Measurements from ENCODE around the gene GATAD1. TPM values are rescaled to one million over a fixed set of nuclear protein-coding genes. Genes with fewer than 3 reads are reported as not detected.
"Not testable (repeated sequence)": the region's sequence is repeated elsewhere in the genome, so short reads cannot be mapped to it uniquely, and the experiment has no call there.

Gene GATAD1
- total RNA-seq, 1 experiment from 2014 or later = 26.0 TPM

DNA sequence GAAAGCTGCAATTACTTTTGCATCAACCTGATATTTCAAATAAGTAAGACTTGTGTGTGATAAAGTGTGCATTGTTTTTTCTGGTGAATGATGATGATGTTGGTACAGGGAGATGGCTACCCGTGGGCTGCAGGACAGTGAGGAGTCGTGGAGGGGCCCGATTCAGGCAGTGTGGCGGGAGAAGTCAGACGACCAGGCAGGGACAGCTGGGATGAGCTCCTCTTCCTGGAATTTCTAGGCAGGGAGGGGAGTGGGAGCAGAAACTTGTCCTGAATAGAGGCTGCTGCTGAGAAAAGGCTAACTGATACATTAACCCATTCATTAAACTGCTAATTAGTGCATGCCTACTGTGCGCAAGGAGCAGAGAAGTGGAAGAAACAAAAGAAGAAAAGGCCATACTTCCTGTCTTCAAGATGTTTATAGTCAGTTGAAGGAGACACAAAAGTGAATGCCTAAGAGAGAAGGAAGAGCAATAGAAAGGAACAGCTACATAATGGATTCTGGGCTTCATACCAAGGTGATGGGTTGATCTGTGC lies 9.3 kb upstream of the GATAD1 start:
- intact Hi-C loops (cut with micrococcal nuclease; ENCODE audit: unreplicated experiment) = no loop called here
- H3K27ac Mint-ChIP-seq (ENCODE audit: unreplicated experiment) = no peak overlapping the region
- DNase-seq = no peak

DNA sequence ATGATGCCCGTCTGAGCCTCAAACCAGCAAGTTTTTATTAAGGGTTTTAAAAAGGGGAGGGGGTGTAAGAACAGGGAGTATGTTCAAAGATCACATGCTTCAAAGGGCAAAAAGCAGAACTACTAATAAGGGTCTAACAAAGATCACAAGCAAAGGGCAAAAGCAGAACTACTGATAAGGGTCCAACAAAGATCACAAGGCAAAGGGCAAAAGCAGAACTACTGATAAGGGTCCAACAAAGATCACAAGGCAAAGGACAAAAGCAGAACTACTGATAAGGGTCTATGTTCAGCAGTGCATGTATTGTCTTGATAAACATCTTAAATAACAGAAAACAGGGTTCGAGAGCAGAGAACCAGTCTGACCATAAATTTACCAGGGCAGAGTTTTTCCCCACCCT lies 4.6 kb upstream of the GATAD1 start:
- BruUV-seq (replicated peaks); H3K27ac Mint-ChIP-seq (ENCODE audit: unreplicated experiment); DNase-seq; H3K4me1 Mint-ChIP-seq (ENCODE audit: low read depth, unreplicated experiment); H3K4me3 Mint-ChIP-seq (ENCODE audit: low read depth, unreplicated experiment); H3K9me3 Mint-ChIP-seq (ENCODE audit: low read depth, unreplicated experiment); CTCF ChIA-PET; H3K36me3 Mint-ChIP-seq (ENCODE audit: insufficient read depth, unreplicated experiment): not testable (repeated sequence)
- H3K27me3 Mint-ChIP-seq (ENCODE audit: unreplicated experiment) = peaks cover 16% of the 10 kb centered on the region
- intact Hi-C loops (cut with micrococcal nuclease; ENCODE audit: unreplicated experiment) = loop anchor here (10.0 kb wide), 1 partner anchor 1388 kb away; no protein-coding TSS in a partner anchor

More for the DNA sequence above, 9.3 kb upstream of the GATAD1 start:
- no TSS peak for BruUV-seq (replicated peaks)
- TF ChIP-seq, protein P1, sequence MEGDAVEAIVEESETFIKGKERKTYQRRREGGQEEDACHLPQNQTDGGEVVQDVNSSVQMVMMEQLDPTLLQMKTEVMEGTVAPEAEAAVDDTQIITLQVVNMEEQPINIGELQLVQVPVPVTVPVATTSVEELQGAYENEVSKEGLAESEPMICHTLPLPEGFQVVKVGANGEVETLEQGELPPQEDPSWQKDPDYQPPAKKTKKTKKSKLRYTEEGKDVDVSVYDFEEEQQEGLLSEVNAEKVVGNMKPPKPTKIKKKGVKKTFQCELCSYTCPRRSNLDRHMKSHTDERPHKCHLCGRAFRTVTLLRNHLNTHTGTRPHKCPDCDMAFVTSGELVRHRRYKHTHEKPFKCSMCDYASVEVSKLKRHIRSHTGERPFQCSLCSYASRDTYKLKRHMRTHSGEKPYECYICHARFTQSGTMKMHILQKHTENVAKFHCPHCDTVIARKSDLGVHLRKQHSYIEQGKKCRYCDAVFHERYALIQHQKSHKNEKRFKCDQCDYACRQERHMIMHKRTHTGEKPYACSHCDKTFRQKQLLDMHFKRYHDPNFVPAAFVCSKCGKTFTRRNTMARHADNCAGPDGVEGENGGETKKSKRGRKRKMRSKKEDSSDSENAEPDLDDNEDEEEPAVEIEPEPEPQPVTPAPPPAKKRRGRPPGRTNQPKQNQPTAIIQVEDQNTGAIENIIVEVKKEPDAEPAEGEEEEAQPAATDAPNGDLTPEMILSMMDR (IDR thresholded peaks at IDR 0.05; ENCODE audit: unreplicated experiment) = no peak
- Mint-ChIP-seq H3K4me1 (ENCODE audit: low read depth, unreplicated experiment) (no peaks in the 10 kb centered on the region), H3K9me3 (ENCODE audit: low read depth, unreplicated experiment) (no peaks in the 10 kb centered on the region), H3K4me3 (ENCODE audit: low read depth, unreplicated experiment) (no peak overlapping the region), H3K36me3 (ENCODE audit: insufficient read depth, unreplicated experiment) (no peaks in the 10 kb centered on the region), H3K27me3 (ENCODE audit: unreplicated experiment) (peaks cover 16% of the 10 kb centered on the region)
- CTCF ChIA-PET = no interaction called here

DNA sequence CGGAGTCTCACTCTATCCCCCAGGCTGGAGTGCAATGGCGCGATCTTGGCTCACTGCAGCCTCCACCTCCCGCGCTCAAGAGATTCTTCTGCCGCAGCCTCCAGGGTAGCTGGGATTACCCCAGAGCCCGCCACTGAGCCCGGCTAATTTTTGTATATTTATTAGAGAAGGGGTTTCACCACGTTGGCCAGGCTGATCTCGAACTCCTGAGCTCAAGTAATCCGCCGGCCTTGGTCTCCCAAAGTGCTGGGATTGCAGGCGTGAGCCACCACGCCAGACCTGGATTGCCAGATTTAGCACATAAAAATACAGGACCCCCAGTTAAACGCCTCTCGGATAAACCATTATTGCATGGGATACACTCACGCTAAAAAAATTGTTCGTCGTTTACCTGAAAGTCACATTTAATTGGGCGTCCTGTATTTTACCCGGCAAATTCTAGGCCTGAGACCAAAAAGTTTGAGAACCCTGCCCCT lies 375 bp upstream of the GATAD1 start:
- no TSS peak for BruUV-seq (replicated peaks)
- peak overlapping the region; percentile 77 for H3K4me3 Mint-ChIP-seq (ENCODE audit: low read depth, unreplicated experiment)
- peaks cover 8% of the 10 kb centered on the region for H3K4me1 Mint-ChIP-seq (ENCODE audit: low read depth, unreplicated experiment)
- CTCF ChIA-PET = interaction anchor here (0.6 to 3.0 kb wide), 7 partner anchors 15 to 617 kb away, joined by 3 to 33 read pairs (median 4); partner anchors contain the start of genes ANKIB1, KRIT1 and MTERF1
- intact Hi-C loops (cut with micrococcal nuclease; ENCODE audit: unreplicated experiment) = loop anchor here (2.0 to 10.0 kb wide), 3 partner anchors 22 to 1392 kb away; partner anchors contain the start of gene CYP51A1
- DNase-seq = no peak
- H3K27ac Mint-ChIP-seq (ENCODE audit: unreplicated experiment) = no peak overlapping the region
- peaks cover 27% of the 10 kb centered on the region for H3K36me3 Mint-ChIP-seq (ENCODE audit: insufficient read depth, unreplicated experiment)
- H3K27me3 Mint-ChIP-seq (ENCODE audit: unreplicated experiment) = no peaks in the 10 kb centered on the region
- no peaks in the 10 kb centered on the region for H3K9me3 Mint-ChIP-seq (ENCODE audit: low read depth, unreplicated experiment)
- TF ChIP-seq, protein P1 (IDR thresholded peaks at IDR 0.05; ENCODE audit: unreplicated experiment) = peak; percentile 61

DNA sequence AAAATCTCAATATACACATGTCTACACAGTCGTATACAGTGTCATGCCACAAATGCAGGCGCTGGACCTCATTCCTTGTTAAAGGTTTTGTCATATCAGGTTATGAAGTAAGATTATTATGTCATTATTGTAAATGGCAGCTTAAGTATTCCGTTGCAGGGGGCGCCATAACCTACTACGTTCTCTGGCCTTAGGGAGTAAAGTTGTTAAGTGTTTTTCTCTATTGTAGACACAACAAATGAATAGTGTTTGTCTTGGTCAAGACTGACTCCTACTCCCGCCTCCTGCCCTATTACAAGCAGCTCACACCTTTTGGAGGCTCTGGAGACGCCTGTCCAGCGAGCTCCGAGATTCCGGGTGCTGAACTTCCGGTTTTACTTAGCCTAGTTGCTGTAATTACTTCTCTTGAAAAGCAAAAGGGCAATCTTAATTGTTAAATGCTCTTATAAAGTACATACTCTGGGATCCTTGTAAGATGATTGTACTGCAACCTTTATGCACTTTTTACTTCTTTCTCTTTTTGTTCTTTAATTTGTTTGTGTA lies 994 bp downstream of the GATAD1 start:
- Mint-ChIP-seq H3K27me3 (ENCODE audit: unreplicated experiment) (no peaks in the 10 kb centered on the region), H3K36me3 (ENCODE audit: insufficient read depth, unreplicated experiment) (peaks cover 27% of the 10 kb centered on the region), H3K4me1 (ENCODE audit: low read depth, unreplicated experiment) (peaks cover 8% of the 10 kb centered on the region), H3K27ac (ENCODE audit: unreplicated experiment) (peak overlapping the region; percentile 83), H3K4me3 (ENCODE audit: low read depth, unreplicated experiment) (peak overlapping the region; percentile 77), H3K9me3 (ENCODE audit: low read depth, unreplicated experiment) (no peaks in the 10 kb centered on the region)
- intact Hi-C loops (cut with micrococcal nuclease; ENCODE audit: unreplicated experiment) = loop anchor here (5.0 to 10.0 kb wide), 2 partner anchors 316 to 1393 kb away; partner anchors contain the start of gene CYP51A1
- CTCF ChIA-PET = interaction anchor here (0.8 to 3.0 kb wide), 6 partner anchors 13 to 372 kb away, joined by 3 to 33 read pairs (median 3); partner anchors contain the start of genes ANKIB1 and KRIT1
- TF ChIP-seq, protein P1 (IDR thresholded peaks at IDR 0.05; ENCODE audit: unreplicated experiment) = no peak
- no TSS peak for BruUV-seq (replicated peaks)
- peak; percentile 40 for DNase-seq

DNA sequence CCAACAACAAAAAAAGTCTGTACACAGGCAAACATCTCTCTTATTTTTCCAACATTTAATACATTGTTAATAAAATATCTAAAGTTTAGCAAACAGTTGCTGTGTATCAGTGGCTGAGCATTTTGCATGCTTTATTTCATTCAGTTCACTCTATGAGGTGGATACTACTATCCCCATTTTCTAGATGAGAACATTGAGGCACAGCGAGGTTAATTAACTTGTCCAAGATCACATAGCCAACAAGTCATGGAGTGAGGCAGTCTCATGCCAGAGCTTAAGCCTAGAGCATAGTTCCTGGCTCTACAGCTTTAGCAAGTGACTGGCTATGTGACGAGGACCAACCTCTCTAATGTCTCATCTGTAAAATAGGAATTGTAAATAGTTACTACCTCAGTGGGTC lies 4.4 kb downstream of the GATAD1 start:
- H3K9me3 Mint-ChIP-seq (ENCODE audit: low read depth, unreplicated experiment) = no peaks in the 10 kb centered on the region
- H3K27ac Mint-ChIP-seq (ENCODE audit: unreplicated experiment) = no peak overlapping the region
- DNase-seq = no peak
- TF ChIP-seq, protein P1 (IDR thresholded peaks at IDR 0.05; ENCODE audit: unreplicated experiment) = no peak
- H3K4me3 Mint-ChIP-seq (ENCODE audit: low read depth, unreplicated experiment) = no peak overlapping the region
- intact Hi-C loops (cut with micrococcal nuclease; ENCODE audit: unreplicated experiment) = no loop called here
- peaks cover 33% of the 10 kb centered on the region for H3K36me3 Mint-ChIP-seq (ENCODE audit: insufficient read depth, unreplicated experiment)
- H3K4me1 Mint-ChIP-seq (ENCODE audit: low read depth, unreplicated experiment) = peaks cover 8% of the 10 kb centered on the region
- no TSS peak for BruUV-seq (replicated peaks)
- no peaks in the 10 kb centered on the region for H3K27me3 Mint-ChIP-seq (ENCODE audit: unreplicated experiment)
- CTCF ChIA-PET = no interaction called here

Data from Calu3 (cell line).